Hepatocyte (in vitro differentiated cells): ENCODE results near the gene SLC25A21.

Source experiments
- EZH2 ChIP-seq: fragments of 200-600 bp; sonication (generic); IDR thresholded peaks from 2 replicates; pipeline ENCODE4 v1.6.1; 2016; ENCODE audit warnings: antibody characterized with exemption, mild to moderate bottlenecking, borderline replicate concordance
- TF ChIP-seq, protein P1 (sequence below): fragments of 200-600 bp; sonication (generic); IDR thresholded peaks from 2 replicates; pipeline ENCODE4 v1.5.1; 2016; ENCODE audit warnings: antibody characterized with exemption, mild to moderate bottlenecking; ENCODE audit not compliant: poor library complexity

DNA sequence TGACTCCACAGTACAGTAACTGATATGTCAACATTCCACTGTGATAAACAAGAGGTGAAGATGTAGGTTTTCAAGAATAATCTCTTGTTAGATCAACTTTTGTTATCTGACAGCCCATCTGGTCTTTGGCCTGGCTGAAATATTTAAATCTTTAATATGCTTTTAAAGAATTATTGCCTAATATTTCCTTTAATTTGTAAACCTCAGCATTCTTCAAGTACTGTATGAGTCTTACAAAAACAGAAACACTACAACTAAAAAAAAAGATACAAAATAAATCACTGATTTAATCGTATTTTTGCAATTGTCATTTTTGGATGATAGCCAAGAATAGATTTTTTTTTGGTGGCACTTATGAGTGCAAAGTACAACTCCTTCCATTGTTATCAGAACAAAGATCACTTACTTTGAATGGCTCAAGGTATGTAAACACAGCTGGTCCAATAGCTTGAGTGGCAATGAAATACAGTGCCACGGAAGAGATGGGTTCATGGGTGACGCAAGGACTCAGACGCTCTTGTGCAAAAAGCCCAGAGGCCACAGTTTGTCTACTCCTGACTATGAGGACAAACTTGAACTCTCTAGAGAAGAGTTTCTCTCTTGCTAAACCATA lies 401.3 kb downstream of the SLC25A21 start:
- no peak for TF ChIP-seq EZH2
- TF ChIP-seq, protein P1, sequence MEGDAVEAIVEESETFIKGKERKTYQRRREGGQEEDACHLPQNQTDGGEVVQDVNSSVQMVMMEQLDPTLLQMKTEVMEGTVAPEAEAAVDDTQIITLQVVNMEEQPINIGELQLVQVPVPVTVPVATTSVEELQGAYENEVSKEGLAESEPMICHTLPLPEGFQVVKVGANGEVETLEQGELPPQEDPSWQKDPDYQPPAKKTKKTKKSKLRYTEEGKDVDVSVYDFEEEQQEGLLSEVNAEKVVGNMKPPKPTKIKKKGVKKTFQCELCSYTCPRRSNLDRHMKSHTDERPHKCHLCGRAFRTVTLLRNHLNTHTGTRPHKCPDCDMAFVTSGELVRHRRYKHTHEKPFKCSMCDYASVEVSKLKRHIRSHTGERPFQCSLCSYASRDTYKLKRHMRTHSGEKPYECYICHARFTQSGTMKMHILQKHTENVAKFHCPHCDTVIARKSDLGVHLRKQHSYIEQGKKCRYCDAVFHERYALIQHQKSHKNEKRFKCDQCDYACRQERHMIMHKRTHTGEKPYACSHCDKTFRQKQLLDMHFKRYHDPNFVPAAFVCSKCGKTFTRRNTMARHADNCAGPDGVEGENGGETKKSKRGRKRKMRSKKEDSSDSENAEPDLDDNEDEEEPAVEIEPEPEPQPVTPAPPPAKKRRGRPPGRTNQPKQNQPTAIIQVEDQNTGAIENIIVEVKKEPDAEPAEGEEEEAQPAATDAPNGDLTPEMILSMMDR: no peak
